ENCODE results near the gene COPZ2. TPM values are rescaled to one million over a fixed set of nuclear protein-coding genes. Genes with fewer than 3 reads are reported as not detected.

Gene COPZ2
- total and polyA plus RNA-seq, 9 of the 15 experiments (the other 6 are each of a cell fraction or from before 2014, with no cell fraction given) = 0.22 to 0.49 TPM; not detected in 7

- TF ChIP-seq, protein P1, sequence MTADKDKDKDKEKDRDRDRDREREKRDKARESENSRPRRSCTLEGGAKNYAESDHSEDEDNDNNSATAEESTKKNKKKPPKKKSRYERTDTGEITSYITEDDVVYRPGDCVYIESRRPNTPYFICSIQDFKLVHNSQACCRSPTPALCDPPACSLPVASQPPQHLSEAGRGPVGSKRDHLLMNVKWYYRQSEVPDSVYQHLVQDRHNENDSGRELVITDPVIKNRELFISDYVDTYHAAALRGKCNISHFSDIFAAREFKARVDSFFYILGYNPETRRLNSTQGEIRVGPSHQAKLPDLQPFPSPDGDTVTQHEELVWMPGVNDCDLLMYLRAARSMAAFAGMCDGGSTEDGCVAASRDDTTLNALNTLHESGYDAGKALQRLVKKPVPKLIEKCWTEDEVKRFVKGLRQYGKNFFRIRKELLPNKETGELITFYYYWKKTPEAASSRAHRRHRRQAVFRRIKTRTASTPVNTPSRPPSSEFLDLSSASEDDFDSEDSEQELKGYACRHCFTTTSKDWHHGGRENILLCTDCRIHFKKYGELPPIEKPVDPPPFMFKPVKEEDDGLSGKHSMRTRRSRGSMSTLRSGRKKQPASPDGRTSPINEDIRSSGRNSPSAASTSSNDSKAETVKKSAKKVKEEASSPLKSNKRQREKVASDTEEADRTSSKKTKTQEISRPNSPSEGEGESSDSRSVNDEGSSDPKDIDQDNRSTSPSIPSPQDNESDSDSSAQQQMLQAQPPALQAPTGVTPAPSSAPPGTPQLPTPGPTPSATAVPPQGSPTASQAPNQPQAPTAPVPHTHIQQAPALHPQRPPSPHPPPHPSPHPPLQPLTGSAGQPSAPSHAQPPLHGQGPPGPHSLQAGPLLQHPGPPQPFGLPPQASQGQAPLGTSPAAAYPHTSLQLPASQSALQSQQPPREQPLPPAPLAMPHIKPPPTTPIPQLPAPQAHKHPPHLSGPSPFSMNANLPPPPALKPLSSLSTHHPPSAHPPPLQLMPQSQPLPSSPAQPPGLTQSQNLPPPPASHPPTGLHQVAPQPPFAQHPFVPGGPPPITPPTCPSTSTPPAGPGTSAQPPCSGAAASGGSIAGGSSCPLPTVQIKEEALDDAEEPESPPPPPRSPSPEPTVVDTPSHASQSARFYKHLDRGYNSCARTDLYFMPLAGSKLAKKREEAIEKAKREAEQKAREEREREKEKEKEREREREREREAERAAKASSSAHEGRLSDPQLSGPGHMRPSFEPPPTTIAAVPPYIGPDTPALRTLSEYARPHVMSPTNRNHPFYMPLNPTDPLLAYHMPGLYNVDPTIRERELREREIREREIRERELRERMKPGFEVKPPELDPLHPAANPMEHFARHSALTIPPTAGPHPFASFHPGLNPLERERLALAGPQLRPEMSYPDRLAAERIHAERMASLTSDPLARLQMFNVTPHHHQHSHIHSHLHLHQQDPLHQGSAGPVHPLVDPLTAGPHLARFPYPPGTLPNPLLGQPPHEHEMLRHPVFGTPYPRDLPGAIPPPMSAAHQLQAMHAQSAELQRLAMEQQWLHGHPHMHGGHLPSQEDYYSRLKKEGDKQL (CRISPR knock-in tag; IDR thresholded peaks at IDR 0.05; ENCODE audit: borderline replicate concordance) = no peak
- TF ChIP-seq XRCC5 (IDR thresholded peaks at IDR 0.05; ENCODE audit: low read depth, low read length) = no peak
- TF ChIP-seq, protein P2, sequence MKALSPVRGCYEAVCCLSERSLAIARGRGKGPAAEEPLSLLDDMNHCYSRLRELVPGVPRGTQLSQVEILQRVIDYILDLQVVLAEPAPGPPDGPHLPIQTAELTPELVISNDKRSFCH (CRISPR knock-in tag; IDR thresholded peaks at IDR 0.05) = no peak
- TF ChIP-seq, protein P2 (tag; IDR thresholded peaks at IDR 0.05) = no peak
- no peak for TF ChIP-seq XRCC3 (IDR thresholded peaks at IDR 0.05)
- TF ChIP-seq FOS (IDR thresholded peaks at IDR 0.05; ENCODE audit: extremely low read depth, insufficient read length) = no peak
- TF ChIP-seq LARP7 (IDR thresholded peaks at IDR 0.05) = no peak
- no peak for TF ChIP-seq SAP30 (IDR thresholded peaks at IDR 0.05; ENCODE audit: borderline replicate concordance, insufficient read depth, low read depth, low read length, poor library complexity, severe bottlenecking)
- TF ChIP-seq SMARCE1 (IDR thresholded peaks at IDR 0.05) = no peak
- TF ChIP-seq ZNF551 (CRISPR knock-in tag; IDR thresholded peaks at IDR 0.05) = no peak
- TF ChIP-seq SLC30A9 (CRISPR knock-in tag; IDR thresholded peaks at IDR 0.05) = no peak
- no peak for TF ChIP-seq POLR2A (conservative IDR thresholded peaks at IDR 0.05)
- no peak for TF ChIP-seq ZC3H11A (IDR thresholded peaks at IDR 0.05; ENCODE audit: low read depth, low read length)
- TF ChIP-seq SOX6 (IDR thresholded peaks at IDR 0.05) = peak; percentile 89
- TF ChIP-seq CBFA2T2 (conservative IDR thresholded peaks at IDR 0.05) = 0 out of 2 replicates have a peak, but pooled peaks have one; percentile 26
- TF ChIP-seq ZNF717 (CRISPR knock-in tag; IDR thresholded peaks at IDR 0.05) = no peak
- TF ChIP-seq ZNF134 (CRISPR knock-in tag; conservative IDR thresholded peaks at IDR 0.05) = no peak
- no peak for TF ChIP-seq BRF1 (IDR thresholded peaks at IDR 0.05; ENCODE audit: borderline replicate concordance, extremely low read depth, insufficient read length)
- TF ChIP-seq, protein P3, sequence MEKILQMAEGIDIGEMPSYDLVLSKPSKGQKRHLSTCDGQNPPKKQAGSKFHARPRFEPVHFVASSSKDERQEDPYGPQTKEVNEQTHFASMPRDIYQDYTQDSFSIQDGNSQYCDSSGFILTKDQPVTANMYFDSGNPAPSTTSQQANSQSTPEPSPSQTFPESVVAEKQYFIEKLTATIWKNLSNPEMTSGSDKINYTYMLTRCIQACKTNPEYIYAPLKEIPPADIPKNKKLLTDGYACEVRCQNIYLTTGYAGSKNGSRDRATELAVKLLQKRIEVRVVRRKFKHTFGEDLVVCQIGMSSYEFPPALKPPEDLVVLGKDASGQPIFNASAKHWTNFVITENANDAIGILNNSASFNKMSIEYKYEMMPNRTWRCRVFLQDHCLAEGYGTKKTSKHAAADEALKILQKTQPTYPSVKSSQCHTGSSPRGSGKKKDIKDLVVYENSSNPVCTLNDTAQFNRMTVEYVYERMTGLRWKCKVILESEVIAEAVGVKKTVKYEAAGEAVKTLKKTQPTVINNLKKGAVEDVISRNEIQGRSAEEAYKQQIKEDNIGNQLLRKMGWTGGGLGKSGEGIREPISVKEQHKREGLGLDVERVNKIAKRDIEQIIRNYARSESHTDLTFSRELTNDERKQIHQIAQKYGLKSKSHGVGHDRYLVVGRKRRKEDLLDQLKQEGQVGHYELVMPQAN (IDR thresholded peaks at IDR 0.05; ENCODE audit: borderline replicate concordance) = no peak; the same call in 1 of the 2 replicates
- TF ChIP-seq ZBTB2 (IDR thresholded peaks at IDR 0.05) = no peak
- no peak for TF ChIP-seq ZNF282 (CRISPR knock-in tag; IDR thresholded peaks at IDR 0.05)
These were observed 14.3 kb upstream of the COPZ2 start (continued) for GRCh38 chr17:48051706-48052486.

Measured in K562 (cell line).